GM12878 (cell line): ENCODE results near the gene MTHFR. TPM values are rescaled to one million over a fixed set of nuclear protein-coding genes. Genes with fewer than 3 reads are reported as not detected.
A peak's percentile ranks its signal among the peaks of the same experiment; 100 is the strongest.

Experiments
- ATF7 ChIP-seq: fragments of 450-650 bp; IDR thresholded peaks from 2 replicates; pipeline ENCODE4 v1.6.1; 2016; ENCODE audit warnings: low read depth, mild to moderate bottlenecking
- CHD2 ChIP-seq: IDR thresholded peaks from 2 replicates; pipeline ENCODE4 v1.6.1; 2011; ENCODE audit warnings: low read depth, low read length, improper control_type of control experiment, borderline replicate concordance
- ESRRA ChIP-seq: IDR thresholded peaks from 2 replicates; pipeline ENCODE4 v1.6.1; 2012; ENCODE audit warnings: mild to moderate bottlenecking, low read length, improper control_type of control experiment
- JUNB ChIP-seq: IDR thresholded peaks from 2 replicates; pipeline ENCODE4 v1.6.1; 2016; ENCODE audit warnings: antibody characterized with exemption, mild to moderate bottlenecking
- MYB ChIP-seq: fragments of 150-350 bp; IDR thresholded peaks from 2 replicates; pipeline ENCODE4 v1.6.1; 2014; ENCODE audit warnings: mild to moderate bottlenecking, low read depth, low read length, borderline replicate concordance
- NBN ChIP-seq: fragments of 450-650 bp; IDR thresholded peaks from 2 replicates; pipeline ENCODE4 v1.6.1; 2016
- NR2C2 ChIP-seq: IDR thresholded peaks from 2 replicates; pipeline ENCODE4 v1.6.1; 2011; ENCODE audit warnings: borderline replicate concordance, low read depth; ENCODE audit not compliant: control insufficient read depth, insufficient read length
- POLR2AphosphoS2 ChIP-seq: IDR thresholded peaks from 2 replicates; pipeline ENCODE4 v1.6.1; 2011; ENCODE audit warnings: low read depth, mild to moderate bottlenecking, low read length, improper control_type of control experiment, moderate library complexity
- RAD51 ChIP-seq: fragments of 450-650 bp; IDR thresholded peaks from 2 replicates; pipeline ENCODE4 v1.6.1; 2016; ENCODE audit warnings: moderate library complexity, mild to moderate bottlenecking, inconsistent platforms
- REST ChIP-seq: IDR thresholded peaks from 2 replicates; pipeline ENCODE4 v1.6.1; 2012; ENCODE audit warnings: mild to moderate bottlenecking, low read depth, low read length
- SKIL ChIP-seq: fragments of 450-650 bp; IDR thresholded peaks from 2 replicates; pipeline ENCODE4 v1.6.1; 2017; ENCODE audit warnings: mild to moderate bottlenecking, low read depth, inconsistent platforms; ENCODE audit not compliant: poor library complexity, severe bottlenecking
- SMAD5 ChIP-seq: IDR thresholded peaks from 2 replicates; pipeline ENCODE4 v1.6.1; 2016; ENCODE audit warnings: antibody characterized with exemption, low read depth
- SREBF1 ChIP-seq: IDR thresholded peaks from 2 replicates; pipeline ENCODE4 v1.6.1; 2012; ENCODE audit warnings: mild to moderate bottlenecking, low read length
- TARDBP ChIP-seq: IDR thresholded peaks from 2 replicates; pipeline ENCODE4 v1.6.1; 2016; ENCODE audit warnings: borderline replicate concordance
- TCF7 ChIP-seq: IDR thresholded peaks from 2 replicates; pipeline ENCODE4 v1.6.1; 2014; ENCODE audit warnings: antibody characterized with exemption, borderline replicate concordance
- YBX1 ChIP-seq: fragments of 450-650 bp; IDR thresholded peaks from 2 replicates; pipeline ENCODE4 v1.6.1; 2016; ENCODE audit warnings: antibody characterized with exemption
- ZBTB4 ChIP-seq: fragments of 450-650 bp; formaldehyde crosslinking; IDR thresholded peaks from 2 replicates; pipeline ENCODE4 v1.4.0; 2022; ENCODE audit warnings: mild to moderate bottlenecking, moderate library complexity
- ZNF217 ChIP-seq: fragments of 450-650 bp; IDR thresholded peaks from 2 replicates; pipeline ENCODE4 v1.6.1; 2017; ENCODE audit warnings: antibody characterized with exemption, mild to moderate bottlenecking
- polyA plus RNA-seq, 11 experiments: library from polyadenylated mRNA; depleted of rRNA in 4 of 11; unstranded in 6 of 11; stranded (reverse) in 5 of 11; fragments of >200 nt; fragmentation: Nextera tagmentation in 4 of 11; fragmentation: Illumina TruSeq in 1 of 11; extraction: Ambion mirVana in 4 of 11; extraction: Trizol in 1 of 11; gene quantifications; 1 replicate in 1 of 11; 2 replicates in 10 of 11; pipeline versions ENCODE4 v1.2.1 to v1.2.3, GENCODE V29; 2011 to 2016; ENCODE audit warnings: inconsistent platforms in 2 of 11, missing spikeins in 2 of 11, low read depth in 1 of 11
- total RNA-seq, 4 experiments: library from RNA; depleted of rRNA in 3 of 4; stranded (reverse); fragments of >200 nt in 3 of 4; fragmentation: Illumina TruSeq in 1 of 4; extraction: Trizol in 1 of 4; gene quantifications; 2 replicates each; pipeline versions ENCODE4 v1.2.1 to v1.2.3, GENCODE V29; 2013 to 2021

Gene MTHFR
- total and polyA plus RNA-seq, 10 of the 15 experiments (the other 5 are each of a cell fraction or from before 2014, with no cell fraction given), result 1.0 to 16.8 (median 9.4) TPM

- TF ChIP-seq REST (no peak), TARDBP (no peak), SMAD5 (no peak), CHD2 (0 out of 2 replicates have a peak, but pooled peaks have one; percentile 10), NBN (peak; percentile 79; the same call in 1 of the 2 replicates), JUNB (no peak), NR2C2 (no peak), ZNF217 (0 out of 2 replicates have a peak, but pooled peaks have one; percentile 44), TCF7 (no peak), SKIL (no peak), ESRRA (no peak), MYB (no peak), SREBF1 (no peak), POLR2AphosphoS2 (no peak), ZBTB4 (CRISPR knock-in tag) (peak; percentile 91), YBX1 (no peak), RAD51 (peak; percentile 99), ATF7 (no peak)
These were observed 69.7 kb downstream of the MTHFR start, which contains the start of gene AGTRAP (continued) for GRCh38 chr1:11735854-11736745.
